HCT116 (cell line): ENCODE results near the gene DAPK2. TPM values are rescaled to one million over a fixed set of nuclear protein-coding genes. Genes with fewer than 3 reads are reported as not detected.

Experiments
- ATAC-seq: fragments of 200-7000 bp; cut with Tn5 transposase; 2 replicates; pipeline ENCODE4 v1.9.1; 2020; ENCODE audit warnings: mild to moderate bottlenecking, moderate library complexity
- BruUV-seq: library from RNA; stranded (reverse); fragments of 400-500 nt; replicated peaks from 2 replicates; lab custom pipeline; 2021; lab: Mats Ljungman, UMichigan
- CTCF ChIA-PET: fragments of 300-600 bp; sonication (Branson Sonifier 250); formaldehyde crosslinking; loops from one replicate; lab custom pipeline; 2021; ENCODE audit warnings: antibody characterized with exemption; lab: Charles Lee
- POLR2A ChIA-PET: fragments of 300-600, 350-600 bp; sonication (Branson Sonifier 250); formaldehyde crosslinking; loops from one replicate; lab custom pipeline; 2021; ENCODE audit warnings: antibody characterized with exemption; lab: Charles Lee
- RAD21 ChIA-PET, 2 experiments: fragments of 300-600 bp; sonication (Branson Sonifier 250); formaldehyde crosslinking; loops; one replicate each; lab custom pipeline; 2023; ENCODE audit warnings: low total read pairs in 2 of 2; ENCODE audit not compliant: uncharacterized antibody in 2 of 2, unreplicated experiment in 2 of 2, low non-redundant PET in 1 of 2; lab: Charles Lee
- DNase-seq: peaks from one replicate; pipeline ENCODE4 v3.0.0-alpha.2; 2010; ENCODE audit warnings: low read depth, low spot score
- H2AFZ ChIP-seq: fragments of 200-600 bp; shearing (Covaris generic), sonication (generic); 2 replicates; pipeline ENCODE4 v1.6.1; 2017; ENCODE audit warnings: low read depth, mixed run types, mixed read lengths, antibody characterized with exemption, low read length; ENCODE audit not compliant: poor library complexity, severe bottlenecking
- H3K27ac ChIP-seq: 2 replicates; pipeline ENCODE4 v1.5.1; 2012; ENCODE audit warnings: low read depth, low read length
- H3K27me3 ChIP-seq: fragments of 200-600 bp; sonication (generic); 2 replicates; pipeline ENCODE4 v1.6.1; 2016; ENCODE audit warnings: mixed run types, low read length, mixed read lengths; ENCODE audit not compliant: insufficient read depth
- H3K36me3 ChIP-seq, 2 experiments: fragments of 200-500 bp in 1 of 2; fragments of 200-600 bp in 1 of 2; sonication (Bioruptor generic) in 1 of 2; sonication (generic) in 1 of 2; 2 replicates each; pipeline versions ENCODE4 v1.5.1 to v1.6.1; 2014 to 2016; ENCODE audit warnings: low read length in 2 of 2, inconsistent platforms in 1 of 2, mixed read lengths in 1 of 2, mixed run types in 1 of 2; ENCODE audit not compliant: insufficient read depth in 2 of 2, control insufficient read depth in 1 of 2
- H3K4me1 ChIP-seq, 2 experiments: fragments of 200-600 bp in 1 of 2; sonication (generic) in 1 of 2; 2 replicates each; pipeline versions ENCODE4 v1.5.1 to v1.6.1; 2012 to 2017; ENCODE audit warnings: low read length in 2 of 2, inconsistent platforms in 1 of 2, mild to moderate bottlenecking in 1 of 2, mixed read lengths in 1 of 2, mixed run types in 1 of 2, moderate library complexity in 1 of 2; ENCODE audit not compliant: insufficient read depth in 2 of 2, control insufficient read depth in 1 of 2
- H3K4me2 ChIP-seq: fragments of 200-600 bp; sonication (generic); 2 replicates; pipeline ENCODE4 v1.6.1; 2017; ENCODE audit warnings: mixed run types, low read length, mixed read lengths
- H3K4me3 ChIP-seq, 2 experiments: fragments of 200-600 bp in 1 of 2; sonication (generic) in 1 of 2; replicated peaks in 1 of 2; 2 replicates each; pipeline ENCODE4 v1.5.1; 2011 to 2016; ENCODE audit warnings: low read length in 2 of 2, control low read depth in 1 of 2, low read depth in 1 of 2, mild to moderate bottlenecking in 1 of 2, mixed read lengths in 1 of 2, mixed run types in 1 of 2
- H3K79me2 ChIP-seq: fragments of 200-600 bp; sonication (generic); 2 replicates; pipeline ENCODE4 v1.6.1; 2017; ENCODE audit warnings: mild to moderate bottlenecking, mixed run types, low read length, moderate library complexity, mixed read lengths; ENCODE audit not compliant: insufficient read depth
- H3K9ac ChIP-seq: fragments of 200-600 bp; sonication (generic); 2 replicates; pipeline ENCODE4 v1.6.1; 2016; ENCODE audit warnings: low read length, mixed read lengths
- H3K9me2 ChIP-seq: fragments of 200-600 bp; sonication (generic), shearing (Covaris generic); 2 replicates; pipeline ENCODE4 v1.6.1; 2017; ENCODE audit warnings: mixed run types, mild to moderate bottlenecking, moderate library complexity; ENCODE audit not compliant: insufficient read depth
- H3K9me3 ChIP-seq, 2 experiments: fragments of 200-500 bp in 1 of 2; fragments of 200-600 bp in 1 of 2; sonication (Bioruptor generic) in 1 of 2; sonication (generic) in 1 of 2; 2 replicates each; pipeline ENCODE4 v1.6.1; 2014 to 2017; ENCODE audit warnings: low read length in 2 of 2, mixed read lengths in 2 of 2, inconsistent platforms in 1 of 2, low read depth in 1 of 2, mild to moderate bottlenecking in 1 of 2, mixed run types in 1 of 2, moderate library complexity in 1 of 2; ENCODE audit not compliant: control insufficient read depth in 1 of 2, insufficient read depth in 1 of 2
- H4K20me1 ChIP-seq: fragments of 200-600 bp; sonication (generic), shearing (Covaris generic); 2 replicates; pipeline ENCODE4 v1.6.1; 2017; ENCODE audit warnings: mixed run types, mild to moderate bottlenecking, moderate library complexity; ENCODE audit not compliant: insufficient read depth
- CBX3 ChIP-seq: IDR thresholded peaks from 2 replicates; pipeline ENCODE4 v1.6.1; 2012; ENCODE audit warnings: low read depth
- ELF1 ChIP-seq: IDR thresholded peaks from 2 replicates; pipeline ENCODE4 v1.6.1; 2012; ENCODE audit warnings: low read depth, borderline replicate concordance
- POLR2A ChIP-seq: IDR thresholded peaks from 2 replicates; pipeline ENCODE4 v1.7.0; 2011; ENCODE audit warnings: borderline replicate concordance; ENCODE audit not compliant: insufficient read depth, insufficient read length; ENCODE audit errors: extremely low read depth
- POLR2AphosphoS5 ChIP-seq: IDR thresholded peaks from 2 replicates; pipeline ENCODE4 v1.6.1; 2011; ENCODE audit warnings: mild to moderate bottlenecking, low read depth, low read length, moderate library complexity
- SRF ChIP-seq: IDR thresholded peaks from 2 replicates; pipeline ENCODE4 v1.6.1; 2012; ENCODE audit warnings: low read depth
- TCF7L2 ChIP-seq: IDR thresholded peaks from 2 replicates; pipeline ENCODE4 v1.7.0; 2011; ENCODE audit warnings: borderline replicate concordance, inconsistent platforms; ENCODE audit not compliant: insufficient read depth, insufficient read length; ENCODE audit errors: extremely low read depth
- YY1 ChIP-seq: IDR thresholded peaks from 2 replicates; pipeline ENCODE4 v1.6.1; 2011; ENCODE audit warnings: low read length, low read depth, moderate library complexity, mild to moderate bottlenecking; ENCODE audit not compliant: insufficient replicate concordance; ENCODE audit errors: extremely low read depth
- ZNF274 ChIP-seq: fragments of 200-500 bp; sonication (Bioruptor generic); IDR thresholded peaks from 2 replicates; pipeline ENCODE4 v1.6.1; 2014; ENCODE audit warnings: mild to moderate bottlenecking, low read depth, low read length, inconsistent platforms
- intact Hi-C: fragments of 100-400 bp; cut with micrococcal nuclease; formaldehyde crosslinking; loops from 2 replicates; pipeline ENCODE4 v1.10.0; 2022
- total RNA-seq: library from RNA; stranded (reverse); gene quantifications from one replicate; pipeline ENCODE4 v1.2.1, GENCODE V29; 2021; ENCODE audit not compliant: unreplicated experiment
- TF ChIP-seq, protein P1 (sequence below): IDR thresholded peaks from 2 replicates; pipeline ENCODE4 v1.6.1; 2012
- TF ChIP-seq, protein P2 (sequence below), 3 experiments: fragments of 200-600 bp in 1 of 3; sonication (generic) in 1 of 3; IDR thresholded peaks in 2 of 3; conservative IDR thresholded peaks in 1 of 3; 2 replicates each; pipeline ENCODE4 v1.5.1; 2012 to 2017; ENCODE audit warnings: low read depth in 2 of 3, low read length in 2 of 3, antibody characterized with exemption in 1 of 3, borderline replicate concordance in 1 of 3, control low read depth in 1 of 3, mild to moderate bottlenecking in 1 of 3, mixed read lengths in 1 of 3, mixed run types in 1 of 3, moderate library complexity in 1 of 3; ENCODE audit not compliant: insufficient read depth in 1 of 3

The DAPK2 gene
- total RNA-seq, 1 experiment from 2014 or later: 4.8 TPM

DNA sequence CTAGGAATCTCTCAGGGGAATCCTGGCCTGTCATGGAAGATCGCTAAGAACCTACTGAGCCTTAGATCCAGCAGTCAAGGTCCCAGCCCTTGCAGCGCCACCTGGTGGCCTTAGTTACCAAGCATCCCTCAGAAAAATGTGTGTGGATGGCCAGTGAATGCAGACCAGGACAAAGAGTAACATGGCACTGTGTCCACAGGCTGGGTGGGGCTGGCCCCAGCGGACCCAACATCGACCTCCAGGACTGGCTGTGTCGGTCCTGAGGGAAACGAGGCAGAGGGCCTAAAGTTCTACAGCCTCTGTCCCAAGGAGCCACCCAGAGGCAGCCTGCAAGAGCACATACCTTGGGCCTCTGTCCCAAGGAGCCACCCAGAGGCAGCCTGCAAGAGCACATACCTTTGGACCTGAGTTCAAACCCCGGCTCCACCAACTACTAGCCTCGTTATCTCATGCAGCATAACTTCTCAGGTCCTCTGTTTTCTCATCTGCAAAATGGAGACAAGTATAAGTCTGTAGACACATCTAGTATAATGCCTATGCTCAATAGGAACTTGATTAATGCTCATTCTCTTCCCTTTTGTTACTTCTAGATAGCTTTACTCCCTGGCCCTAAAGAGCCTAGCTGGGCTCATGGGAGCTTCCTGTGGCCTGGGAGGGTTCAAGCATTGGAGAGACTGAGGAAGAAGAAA is 155.1 kb downstream of the DAPK2 start (continued):
- TF ChIP-seq POLR2A: no peak
- TF ChIP-seq TCF7L2: no peak
- no peak for TF ChIP-seq ZNF274

GRCh38 chr15:63890617-63891016 is 155.7 kb downstream of the DAPK2 start:
- H4K20me1 ChIP-seq: no peaks in the 10 kb centered on the region
- H3K4me1 ChIP-seq: peaks cover 0 to 16% of the 10 kb centered on the region in 2 experiments; a peak in 2 of 4 replicates
- POLR2A ChIA-PET: no interaction called here
- H3K4me3 ChIP-seq: no peak overlapping the region
- H3K9ac ChIP-seq: no peak overlapping the region
- H2AFZ ChIP-seq: peak overlapping the region; percentile 94
- 0 out of 2 replicates have a peak, but pooled peaks have one; percentile 1 for ATAC-seq
- CTCF ChIA-PET: interaction anchor here (0.7 to 2.1 kb wide), 2 partner anchors 14 to 138 kb away, joined by 3 to 11 read pairs; no protein-coding TSS in a partner anchor
- intact Hi-C loops: loop anchor here (1.0 to 2.0 kb wide), 5 partner anchors 64 to 424 kb away; no protein-coding TSS in a partner anchor
- TF ChIP-seq CBX3 (0 out of 2 replicates have a peak, but pooled peaks have one; percentile 2), POLR2AphosphoS5 (no peak), ELF1 (no peak), SRF (no peak)
- BruUV-seq: no TSS peak
- no peaks in the 10 kb centered on the region for H3K9me3 ChIP-seq
- H3K27ac ChIP-seq: no peak overlapping the region
- no peaks in the 10 kb centered on the region for H3K36me3 ChIP-seq
- RAD21 ChIA-PET: interaction anchor here in 1 of 2 experiments (0.5 kb wide), 1 partner anchor 43 kb away, joined by 5 read pairs; no protein-coding TSS in a partner anchor
- H3K4me2 ChIP-seq: no peak overlapping the region
- no peaks in the 10 kb centered on the region for H3K79me2 ChIP-seq
- H3K27me3 ChIP-seq: no peaks in the 10 kb centered on the region
- H3K9me2 ChIP-seq: no peaks in the 10 kb centered on the region
- no peak for DNase-seq

DNA sequence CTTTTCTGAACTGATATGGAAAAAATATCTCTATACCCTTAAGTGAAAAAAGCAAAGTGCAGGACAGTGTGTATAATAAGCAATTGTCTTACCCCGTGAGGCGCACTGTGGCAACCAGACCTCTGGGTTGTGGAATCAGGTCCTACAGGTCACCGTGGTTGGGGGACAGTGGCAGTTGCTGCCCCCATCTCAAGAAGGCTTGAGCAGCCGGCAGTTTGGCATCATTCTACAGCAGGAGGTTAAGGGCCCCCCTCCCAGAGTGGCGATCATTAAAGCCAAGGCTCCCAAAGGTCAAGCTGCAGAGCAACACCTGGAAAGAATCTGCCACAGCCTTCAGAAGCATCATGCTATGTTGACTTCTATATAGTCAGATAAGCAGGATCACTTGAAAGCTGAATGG is 156.5 kb downstream of the DAPK2 start:
- no peak overlapping the region for H3K4me3 ChIP-seq
- BruUV-seq: no TSS peak
- no peaks in the 10 kb centered on the region for H4K20me1 ChIP-seq
- no peaks in the 10 kb centered on the region for H3K27me3 ChIP-seq
- H3K27ac ChIP-seq: no peak overlapping the region
- ChIA-PET POLR2A (no interaction called here), CTCF (interaction anchor here (0.7 to 2.1 kb wide), 2 partner anchors 15 to 137 kb away, joined by 3 to 11 read pairs; no protein-coding TSS in a partner anchor), RAD21 (no interaction called here)
- H3K4me2 ChIP-seq: no peak overlapping the region
- intact Hi-C loops: loop anchor here (2.0 kb wide), 1 partner anchor 423 kb away; no protein-coding TSS in a partner anchor
- H3K4me1 ChIP-seq: peaks cover 0 to 16% of the 10 kb centered on the region in 2 experiments; a peak in 2 of 4 replicates
- no peaks in the 10 kb centered on the region for H3K9me2 ChIP-seq
- H2AFZ ChIP-seq: no peak overlapping the region
- H3K79me2 ChIP-seq: no peaks in the 10 kb centered on the region
- H3K36me3 ChIP-seq: no peaks in the 10 kb centered on the region
- no peaks in the 10 kb centered on the region for H3K9me3 ChIP-seq
- H3K9ac ChIP-seq: no peak overlapping the region
- DNase-seq: no peak
- no peak for ATAC-seq
- TF ChIP-seq, protein P1, sequence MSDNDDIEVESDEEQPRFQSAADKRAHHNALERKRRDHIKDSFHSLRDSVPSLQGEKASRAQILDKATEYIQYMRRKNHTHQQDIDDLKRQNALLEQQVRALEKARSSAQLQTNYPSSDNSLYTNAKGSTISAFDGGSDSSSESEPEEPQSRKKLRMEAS: no peak
- no peak for TF ChIP-seq CBX3
- no peak for TF ChIP-seq YY1
- TF ChIP-seq POLR2AphosphoS5: no peak
- TF ChIP-seq, protein P2, sequence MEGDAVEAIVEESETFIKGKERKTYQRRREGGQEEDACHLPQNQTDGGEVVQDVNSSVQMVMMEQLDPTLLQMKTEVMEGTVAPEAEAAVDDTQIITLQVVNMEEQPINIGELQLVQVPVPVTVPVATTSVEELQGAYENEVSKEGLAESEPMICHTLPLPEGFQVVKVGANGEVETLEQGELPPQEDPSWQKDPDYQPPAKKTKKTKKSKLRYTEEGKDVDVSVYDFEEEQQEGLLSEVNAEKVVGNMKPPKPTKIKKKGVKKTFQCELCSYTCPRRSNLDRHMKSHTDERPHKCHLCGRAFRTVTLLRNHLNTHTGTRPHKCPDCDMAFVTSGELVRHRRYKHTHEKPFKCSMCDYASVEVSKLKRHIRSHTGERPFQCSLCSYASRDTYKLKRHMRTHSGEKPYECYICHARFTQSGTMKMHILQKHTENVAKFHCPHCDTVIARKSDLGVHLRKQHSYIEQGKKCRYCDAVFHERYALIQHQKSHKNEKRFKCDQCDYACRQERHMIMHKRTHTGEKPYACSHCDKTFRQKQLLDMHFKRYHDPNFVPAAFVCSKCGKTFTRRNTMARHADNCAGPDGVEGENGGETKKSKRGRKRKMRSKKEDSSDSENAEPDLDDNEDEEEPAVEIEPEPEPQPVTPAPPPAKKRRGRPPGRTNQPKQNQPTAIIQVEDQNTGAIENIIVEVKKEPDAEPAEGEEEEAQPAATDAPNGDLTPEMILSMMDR (IDR thresholded peaks at IDR 0.05 in 2 of 3, conservative IDR thresholded peaks at IDR 0.05 in 1 of 3; ENCODE audit: borderline replicate concordance in 1 of 3, insufficient read depth in 1 of 3, low read depth in 2 of 3, low read length in 2 of 3): no peak
